ENCODE measurements around the gene WFDC12.

GRCh38 chr20:45113865-45114264, 10.4 kb downstream of the WFDC12 start:
- TF ChIP-seq POLR2A (IDR thresholded peaks at IDR 0.05; ENCODE audit: low read depth, low read length) (no peak), TAF1 (IDR thresholded peaks at IDR 0.05; ENCODE audit: low read depth, low read length) (no peak), POLR2AphosphoS5 (IDR thresholded peaks at IDR 0.05; ENCODE audit: low read depth, low read length) (no peak), PAX5 (IDR thresholded peaks at IDR 0.05; ENCODE audit: insufficient read depth, low read length, severe bottlenecking) (no peak), SPI1 (IDR thresholded peaks at IDR 0.05; ENCODE audit: low read depth, low read length) (no peak), POU2F2 (IDR thresholded peaks at IDR 0.05; ENCODE audit: low read depth, low read length) (no peak)

Data from GM12891 (cell line).